Measurements from ENCODE around the gene LONRF2.

Gene LONRF2

DNA sequence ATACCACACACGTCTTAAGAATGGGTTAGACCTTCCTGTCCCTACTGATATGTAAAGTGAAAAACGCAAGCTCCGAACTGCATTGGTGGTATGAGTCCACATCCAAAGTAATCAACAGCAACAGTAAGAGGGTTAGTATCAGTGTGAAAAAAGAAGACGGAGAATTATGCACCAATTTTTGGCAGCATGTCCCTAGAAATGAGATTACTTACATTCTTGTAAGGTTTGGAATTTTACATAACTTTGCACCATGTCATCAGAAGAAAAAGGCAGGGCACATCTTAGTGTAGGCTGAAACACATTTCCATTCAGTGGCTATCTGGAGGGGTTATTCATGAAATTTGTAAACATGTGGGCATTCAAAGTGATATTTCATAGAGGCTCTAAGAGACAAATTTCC is 88.2 kb downstream of the LONRF2 start:
- no peak for DNase-seq

- DNase-seq, result no peak
Measured at GRCh38 chr2:100233061-100233460, 89.2 kb downstream of the LONRF2 start.

DNA sequence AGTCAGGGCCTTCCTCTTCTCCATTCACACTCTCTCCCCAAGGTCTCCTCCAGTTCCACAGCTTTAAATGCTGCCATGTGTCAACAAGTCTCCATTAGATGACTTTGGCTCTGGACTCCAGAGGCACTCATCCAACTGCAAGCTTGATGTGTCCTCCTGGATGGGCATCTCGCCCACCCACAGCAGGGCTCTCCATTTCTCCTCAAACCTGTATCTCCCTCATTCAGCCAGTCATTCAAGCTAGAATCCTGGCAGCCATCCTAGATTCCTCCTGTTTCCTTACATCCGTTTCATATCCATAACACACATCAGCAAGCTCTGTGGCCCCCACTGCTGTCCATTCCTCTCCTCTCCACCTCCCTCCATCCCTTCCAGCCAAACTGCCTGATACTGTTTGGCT is 91.5 kb downstream of the LONRF2 start:
- DNase-seq, result no peak

DNA sequence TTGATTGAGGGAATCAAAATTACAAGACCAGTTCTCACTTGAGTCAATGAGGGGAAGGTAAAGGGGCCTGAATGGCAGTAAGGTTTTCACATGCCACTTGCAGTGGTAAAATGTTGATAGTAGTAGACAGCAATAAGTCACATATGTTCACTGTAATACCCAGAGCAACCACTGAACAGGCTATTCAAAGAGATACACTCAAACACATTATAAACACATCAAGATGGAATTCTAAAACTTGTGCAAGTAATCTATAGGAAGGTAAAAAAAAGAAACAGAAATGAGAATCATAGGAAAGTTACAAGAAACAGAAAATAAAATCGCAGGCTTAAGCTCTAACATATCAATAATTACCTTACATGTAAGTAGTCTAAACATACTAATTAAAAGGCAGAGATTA is 93.3 kb downstream of the LONRF2 start:
- DNase-seq, result no peak

DNA sequence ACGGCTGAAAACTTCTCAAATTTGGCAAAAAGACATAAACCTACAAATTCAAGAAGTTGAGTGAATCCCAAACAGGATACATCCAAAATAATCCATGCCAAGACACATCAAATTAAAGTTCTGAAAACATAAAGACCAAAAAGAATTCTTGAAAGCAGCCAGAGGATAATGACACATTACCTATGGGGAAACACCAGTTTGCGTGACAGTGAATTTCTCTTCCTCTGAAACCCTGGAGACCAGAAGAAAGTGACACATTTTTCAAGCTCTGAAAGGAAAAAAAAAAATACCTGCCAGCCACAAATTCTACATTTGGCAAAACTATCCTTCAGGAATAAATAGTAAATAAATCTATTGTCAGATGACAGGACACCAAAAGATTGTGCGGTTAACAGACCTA is 93.9 kb downstream of the LONRF2 start:
- no peak for DNase-seq

DNA sequence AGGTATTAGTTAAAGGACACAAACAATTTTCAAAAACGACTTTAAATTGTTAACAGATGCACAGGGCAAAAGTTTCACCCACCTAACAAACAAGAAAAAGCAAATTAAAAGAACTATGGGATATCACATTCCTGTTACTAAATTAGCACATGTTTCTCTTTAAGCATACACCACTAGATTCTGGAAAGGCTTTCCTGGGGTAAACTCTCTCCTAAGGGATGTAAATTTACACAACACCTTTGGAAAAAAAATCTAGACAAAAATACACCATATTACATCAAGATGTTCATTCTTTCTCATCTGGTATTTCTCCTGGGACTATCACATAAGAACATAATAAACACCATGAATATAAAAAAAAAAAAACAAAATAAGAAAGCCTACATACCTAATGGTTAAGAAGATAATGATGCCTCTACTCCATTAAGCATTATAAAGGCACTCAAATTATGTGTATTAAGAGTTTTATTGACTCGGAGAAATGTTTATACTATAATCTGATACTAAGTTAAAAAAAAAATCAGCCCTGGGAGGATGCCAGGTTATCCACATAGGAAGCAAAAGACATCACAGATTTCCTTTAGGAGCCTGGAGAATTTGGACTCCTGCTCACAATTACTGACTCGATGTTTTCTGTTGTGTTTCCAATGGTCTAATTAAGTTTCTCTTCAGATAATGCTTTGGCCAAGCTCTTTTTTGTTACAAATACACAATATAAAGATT is 97.2 kb downstream of the LONRF2 start:
- no peak for DNase-seq

DNA sequence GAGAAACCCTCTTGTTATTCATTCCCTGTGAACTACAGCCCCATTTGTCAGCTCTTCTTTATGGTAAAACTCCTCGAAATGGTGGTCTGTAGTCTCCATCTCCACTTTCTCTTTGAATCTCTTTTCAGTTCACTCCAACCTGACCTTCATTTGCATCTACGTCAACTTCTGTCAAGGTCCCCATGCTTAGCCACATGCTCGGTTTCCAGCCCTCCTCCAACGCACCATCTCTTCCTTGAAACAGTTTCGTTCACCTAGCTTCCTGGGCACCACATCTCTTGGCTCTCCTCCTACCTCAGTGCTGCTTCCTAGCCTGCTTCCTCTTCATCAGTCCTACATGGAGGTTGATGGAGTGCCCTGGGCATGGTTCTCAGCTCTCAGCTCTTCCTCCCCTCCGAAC is 98.8 kb downstream of the LONRF2 start:
- DNase-seq, result no peak

Data from stimulated activated CD4-positive, alpha-beta T cell treated with anti-CD3 and anti-CD28 coated beads, Interleukin-2, amount 100 ng/mL, for 48 hours (primary cell).